Tibial artery (tissue), 4 donors: ENCODE data around the gene RBM33.

Source experiments
- DNase-seq, 2 donors: peaks; one replicate each; pipeline ENCODE4 v3.0.0-alpha.2; 2019
- H3K27ac ChIP-seq, 2 donors: fragments of 200-600 bp; sonication (generic) in 1 of 2; 1 replicate in 1 of 2; 2 replicates in 1 of 2; pipeline ENCODE4 v1.5.1; 2018 to 2019; ENCODE audit warnings: mild to moderate bottlenecking in 1 of 2
- H3K27me3 ChIP-seq, 2 donors: fragments of 200-600 bp; sonication (generic) in 1 of 2; one replicate each; pipeline versions ENCODE4 v1.5.1 to v1.6.0; 2016 to 2019
- H3K36me3 ChIP-seq, 3 donors: fragments of 200-600 bp; sonication (generic) in 2 of 3; one replicate each; pipeline ENCODE4 v1.5.1; 2016 to 2019; ENCODE audit warnings: mild to moderate bottlenecking in 2 of 3
- H3K4me1 ChIP-seq, 4 donors: fragments of 200-600 bp; sonication (generic) in 2 of 4; 1 replicate in 3 of 4; 2 replicates in 1 of 4; pipeline ENCODE4 v1.5.1; 2016 to 2019
- H3K4me3 ChIP-seq, 2 donors: fragments of 200-600 bp; sonication (generic) in 1 of 2; 1 replicate in 1 of 2; 2 replicates in 1 of 2; pipeline ENCODE4 v1.5.1; 2018 to 2019; ENCODE audit warnings: mild to moderate bottlenecking in 2 of 2
- H3K9me3 ChIP-seq, 3 donors: fragments of 200-600 bp; sonication (generic) in 1 of 3; one replicate each; pipeline ENCODE4 v1.5.1; 2016 to 2019
- CTCF ChIP-seq, 2 experiments: fragments of 200-600 bp in 1 of 2; fragments of 450-650 bp in 1 of 2; IDR thresholded peaks; one replicate each; pipeline ENCODE4 v1.5.1; 2017 to 2019; ENCODE audit warnings: antibody characterized with exemption in 2 of 2, mild to moderate bottlenecking in 1 of 2, moderate library complexity in 1 of 2
- intact Hi-C: fragments of 100-400 bp; cut with DNase I; formaldehyde crosslinking; loops from one replicate; pipeline ENCODE4 v1.15.0; 2023; ENCODE audit warnings: low total_unique reads

RBM33 gene

GRCh38 chr7:155758348-155758747 is 113.9 kb downstream of the RBM33 start:
- no peaks in the 10 kb centered on the region for H3K9me3 ChIP-seq
- TF ChIP-seq CTCF (IDR thresholded peaks at IDR 0.05): no peak
- H3K36me3 ChIP-seq: peaks cover 0 to 16% (median 0%) of the 10 kb centered on the region in 3 donors
- no peak for DNase-seq
- intact Hi-C loops: no loop called here
- peaks cover 0 to 14% (median 4%) of the 10 kb centered on the region in 4 donors for H3K4me1 ChIP-seq
- no peaks in the 10 kb centered on the region for H3K27me3 ChIP-seq
- no peak overlapping the region for H3K4me3 ChIP-seq
- no peak overlapping the region for H3K27ac ChIP-seq

- Histone ChIP-seq H3K4me3 (no peak overlapping the region), H3K27ac (no peak overlapping the region), H3K4me1 (peaks cover 0 to 3% (median 0%) of the 10 kb centered on the region in 4 donors), H3K36me3 (peaks cover 9 to 32% (median 11%) of the 10 kb centered on the region in 3 donors), H3K9me3 (no peaks in the 10 kb centered on the region), H3K27me3 (no peaks in the 10 kb centered on the region)
- no peak for DNase-seq
- intact Hi-C loops: no loop called here
- no peak for TF ChIP-seq CTCF (IDR thresholded peaks at IDR 0.05)
These were observed 115.4 kb downstream of the RBM33 start for GRCh38 chr7:155759740-155760430.

GRCh38 chr7:155761162-155761561 is 116.7 kb downstream of the RBM33 start:
- no peaks in the 10 kb centered on the region for H3K27me3 ChIP-seq
- no peak for TF ChIP-seq CTCF (IDR thresholded peaks at IDR 0.05)
- no peak for DNase-seq
- no peak overlapping the region for H3K4me3 ChIP-seq
- peaks cover 21 to 45% (median 21%) of the 10 kb centered on the region in 3 donors for H3K36me3 ChIP-seq
- intact Hi-C loops: no loop called here
- peaks cover 0 to 3% (median 0%) of the 10 kb centered on the region in 4 donors for H3K4me1 ChIP-seq
- H3K9me3 ChIP-seq: no peaks in the 10 kb centered on the region
- no peak overlapping the region for H3K27ac ChIP-seq

GRCh38 chr7:155762036-155762435 is 117.6 kb downstream of the RBM33 start:
- Histone ChIP-seq H3K4me3 (no peak overlapping the region), H3K27ac (no peak overlapping the region), H3K36me3 (peaks cover 30 to 53% (median 30%) of the 10 kb centered on the region in 3 donors), H3K27me3 (no peaks in the 10 kb centered on the region), H3K4me1 (peaks cover 0 to 3% (median 0%) of the 10 kb centered on the region in 4 donors), H3K9me3 (no peaks in the 10 kb centered on the region)
- intact Hi-C loops: no loop called here
- DNase-seq: no peak
- no peak for TF ChIP-seq CTCF (IDR thresholded peaks at IDR 0.05)

- H3K4me3 ChIP-seq: no peak overlapping the region
- H3K27ac ChIP-seq: no peak overlapping the region
- peaks cover 36 to 59% (median 36%) of the 10 kb centered on the region in 3 donors for H3K36me3 ChIP-seq
- intact Hi-C loops: no loop called here
- DNase-seq: no peak
- no peaks in the 10 kb centered on the region for H3K27me3 ChIP-seq
- peaks cover 0 to 3% (median 0%) of the 10 kb centered on the region in 4 donors for H3K4me1 ChIP-seq
- no peaks in the 10 kb centered on the region for H3K9me3 ChIP-seq
- no peak for TF ChIP-seq CTCF (IDR thresholded peaks at IDR 0.05)
These were observed 118.2 kb downstream of the RBM33 start for GRCh38 chr7:155762655-155763054.
